HS-5 (cell line): ENCODE measurements around the gene CSGALNACT2.

Experiments used
- DNase-seq: peaks from one replicate; pipeline ENCODE4 v3.0.0-alpha.2; 2012; ENCODE audit warnings: low read depth

Gene CSGALNACT2

DNA sequence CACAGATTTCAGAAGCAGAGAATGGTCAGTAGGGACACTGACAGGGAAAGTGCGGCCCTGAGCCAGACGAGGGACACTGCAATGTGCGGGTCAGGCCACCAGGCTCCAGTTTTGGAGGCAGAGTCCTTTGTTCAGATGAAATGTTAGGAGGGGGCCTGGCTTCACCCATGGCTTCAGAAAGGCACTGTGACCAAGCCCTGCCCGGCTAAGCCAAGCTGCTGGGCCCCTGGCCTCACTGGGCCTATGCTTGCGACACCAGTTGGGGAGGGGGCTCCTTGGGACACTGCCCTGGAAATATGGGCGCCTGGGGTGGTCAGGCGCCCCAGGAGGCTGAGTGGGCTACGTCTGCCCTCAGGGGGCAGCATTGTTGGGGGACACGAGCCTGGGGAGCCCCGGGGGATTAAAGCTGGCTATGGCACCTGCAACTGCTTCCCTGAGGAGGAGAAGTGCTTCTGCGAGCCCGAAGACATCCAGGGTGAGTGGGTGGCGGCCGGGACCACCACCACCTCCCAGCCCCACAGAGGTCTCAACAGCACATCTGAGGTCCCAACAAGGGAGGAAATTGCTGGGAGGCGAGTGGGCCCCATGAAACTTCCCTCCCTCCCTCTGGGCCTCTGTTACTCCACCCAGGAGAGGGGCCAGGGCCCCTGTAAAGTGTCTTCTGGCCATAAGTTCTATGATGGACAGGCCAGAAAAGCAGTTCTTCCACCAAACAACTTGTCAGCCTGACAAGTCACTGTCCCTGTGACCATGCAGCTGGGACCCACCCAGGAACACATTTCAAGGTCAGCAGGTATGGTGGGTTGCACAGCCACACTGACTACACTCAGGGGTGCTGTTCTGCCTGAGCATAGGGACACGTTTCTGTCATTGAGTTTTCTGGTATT lies 24.8 kb upstream of the CSGALNACT2 start:
- no peak for DNase-seq

DNA sequence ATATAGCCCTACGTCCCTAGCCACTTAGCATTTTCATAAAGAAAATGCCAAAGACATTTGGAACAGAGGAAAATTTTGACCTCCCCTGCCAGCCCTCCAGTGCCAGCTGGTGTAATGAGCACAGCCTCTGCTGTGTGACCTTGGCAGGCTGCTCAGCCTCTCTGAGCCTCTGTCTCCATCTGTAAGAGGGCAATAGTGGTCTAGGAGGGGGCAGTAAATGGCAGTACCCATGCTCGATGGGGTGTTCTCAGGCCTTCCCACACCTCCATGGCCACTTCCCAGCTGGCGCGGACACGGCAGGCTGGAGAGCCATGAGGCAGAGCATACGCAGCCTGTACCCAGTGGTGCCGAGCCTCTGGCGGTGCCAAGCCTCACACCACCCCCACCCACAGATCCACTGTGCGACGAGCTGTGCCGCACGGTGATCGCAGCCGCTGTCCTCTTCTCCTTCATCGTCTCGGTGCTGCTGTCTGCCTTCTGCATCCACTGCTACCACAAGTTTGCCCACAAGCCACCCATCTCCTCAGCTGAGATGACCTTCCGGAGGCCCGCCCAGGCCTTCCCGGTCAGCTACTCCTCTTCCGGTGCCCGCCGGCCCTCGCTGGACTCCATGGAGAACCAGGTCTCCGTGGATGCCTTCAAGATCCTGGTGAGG lies 24.0 kb upstream of the CSGALNACT2 start:
- no peak for DNase-seq

DNA sequence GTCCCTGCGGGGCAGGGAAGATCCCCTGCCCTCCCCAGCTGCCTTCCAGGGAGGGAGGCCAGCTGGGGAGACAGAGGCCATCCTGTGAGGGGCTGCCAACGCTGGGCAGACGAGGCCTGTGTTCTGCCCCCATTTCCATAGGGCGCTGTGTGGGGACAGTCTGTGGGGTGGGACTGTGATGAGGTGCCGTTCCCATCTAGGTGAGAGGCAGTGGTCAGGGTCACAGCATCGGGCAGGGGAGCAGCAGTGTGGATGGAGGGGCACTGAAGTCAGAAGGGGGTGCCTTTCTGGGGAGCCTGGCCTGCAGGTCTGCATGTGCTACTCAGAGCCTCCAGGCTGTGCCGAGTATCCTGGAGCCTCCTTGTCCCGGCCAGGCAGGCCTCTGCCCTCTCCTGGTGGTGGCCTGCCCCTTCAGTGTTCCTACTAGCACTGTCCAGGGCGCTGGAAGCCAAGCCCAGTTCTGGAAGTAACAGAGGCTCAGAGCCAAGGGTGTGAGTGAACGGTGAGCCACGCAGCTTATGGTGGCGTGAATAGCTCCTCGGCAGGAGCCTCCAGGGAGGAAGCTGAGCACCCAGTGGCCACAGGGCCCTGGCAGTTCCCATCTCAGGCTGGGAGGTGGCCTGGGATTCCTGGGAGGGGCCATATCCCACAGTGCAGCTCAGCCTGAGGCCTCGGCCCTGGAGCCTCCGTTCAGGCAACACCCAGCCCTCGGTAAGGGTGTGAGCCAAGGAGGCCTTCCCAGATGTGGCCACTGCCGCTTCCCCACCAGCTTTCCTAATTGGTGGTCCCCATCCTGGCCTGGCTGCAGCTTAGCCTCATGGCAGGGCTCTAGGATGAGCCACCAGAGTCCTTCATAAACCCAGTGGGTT lies 23.3 kb upstream of the CSGALNACT2 start:
- DNase-seq: no peak

DNA sequence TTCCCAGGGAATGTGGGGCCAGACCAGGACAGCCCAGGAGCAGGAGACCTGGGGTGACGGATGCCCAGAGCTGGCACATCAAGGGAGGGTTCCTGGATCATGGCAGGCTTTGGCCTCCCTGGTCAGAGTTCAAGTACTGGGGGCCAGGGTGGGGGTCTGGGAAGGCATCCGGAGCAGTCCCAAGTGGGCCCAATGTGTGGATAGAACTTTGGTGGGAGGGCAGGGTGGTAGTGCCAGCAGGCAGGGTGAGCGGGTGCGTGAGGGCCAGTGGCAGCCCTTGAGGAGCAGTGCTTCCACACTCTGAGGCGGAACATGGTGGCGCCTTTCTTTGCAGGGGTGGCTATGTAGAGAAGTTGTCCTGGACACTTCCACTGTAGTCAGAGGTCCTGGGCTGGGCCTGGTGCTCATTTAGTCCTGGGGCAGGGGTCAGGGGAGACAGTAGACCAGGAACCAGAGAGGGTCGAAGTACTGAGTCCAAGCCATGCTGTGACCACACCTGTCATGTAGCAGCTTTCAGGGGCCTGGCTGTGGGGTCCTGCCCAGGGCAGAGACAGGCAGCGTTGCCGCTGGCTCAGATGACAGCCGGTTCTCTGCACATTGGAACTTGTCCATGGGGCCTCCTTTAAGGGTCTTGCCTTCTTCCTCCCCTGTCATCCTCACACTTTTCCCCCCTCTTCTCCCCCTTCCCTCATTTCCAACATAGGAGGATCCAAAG lies 22.2 kb upstream of the CSGALNACT2 start:
- no peak for DNase-seq

DNA sequence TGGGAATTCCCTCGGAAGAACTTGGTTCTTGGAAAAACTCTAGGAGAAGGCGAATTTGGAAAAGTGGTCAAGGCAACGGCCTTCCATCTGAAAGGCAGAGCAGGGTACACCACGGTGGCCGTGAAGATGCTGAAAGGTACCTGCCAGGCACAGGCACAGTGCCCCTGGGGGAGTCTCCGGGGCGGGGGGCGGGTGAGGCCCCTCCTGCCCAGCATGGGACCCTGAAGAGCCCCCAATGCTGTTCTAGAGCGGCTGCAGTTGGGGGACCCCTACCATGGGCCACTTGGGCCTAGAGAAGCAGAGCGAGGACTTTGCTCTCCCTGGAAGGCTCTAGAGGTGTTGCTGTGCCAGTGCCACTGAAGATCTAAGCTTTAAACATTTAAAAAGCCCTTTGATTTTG lies 21.6 kb upstream of the CSGALNACT2 start:
- DNase-seq: no peak

DNA sequence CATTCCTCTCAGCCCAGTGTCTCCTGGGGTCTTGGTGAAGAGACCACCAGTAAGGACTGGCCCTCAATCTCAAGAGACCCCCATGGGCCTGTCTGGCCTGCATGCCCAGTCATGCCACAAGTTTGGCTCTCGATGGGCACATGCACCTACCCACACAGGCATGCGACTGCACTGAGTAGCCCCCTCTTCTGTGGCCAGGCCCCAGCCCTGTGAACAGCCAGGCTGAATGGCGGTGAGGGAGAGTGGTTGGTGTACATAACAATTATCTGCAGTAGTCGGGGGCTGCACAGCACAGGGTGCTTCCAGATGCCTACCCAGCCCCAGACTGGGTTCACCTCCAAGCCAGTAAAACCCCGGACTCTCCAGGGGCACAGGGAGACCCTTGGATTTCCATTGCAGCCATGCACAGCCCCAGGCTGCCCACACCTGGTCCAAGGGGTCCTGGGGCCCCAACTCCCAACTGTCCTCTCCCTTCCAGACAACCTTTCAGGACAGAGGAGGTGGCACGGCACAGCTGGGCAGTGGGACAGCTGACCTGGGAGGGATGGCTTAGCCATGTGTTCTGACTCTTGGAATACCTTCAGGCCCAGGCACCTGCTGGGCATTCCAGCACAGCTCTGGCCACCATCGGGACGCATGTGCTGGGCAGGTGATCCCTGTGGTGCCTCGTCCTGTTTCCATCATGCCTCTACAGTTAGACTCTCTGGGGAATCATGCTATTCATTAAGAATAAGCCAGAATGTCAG lies 21.0 kb upstream of the CSGALNACT2 start:
- DNase-seq: no peak

DNA sequence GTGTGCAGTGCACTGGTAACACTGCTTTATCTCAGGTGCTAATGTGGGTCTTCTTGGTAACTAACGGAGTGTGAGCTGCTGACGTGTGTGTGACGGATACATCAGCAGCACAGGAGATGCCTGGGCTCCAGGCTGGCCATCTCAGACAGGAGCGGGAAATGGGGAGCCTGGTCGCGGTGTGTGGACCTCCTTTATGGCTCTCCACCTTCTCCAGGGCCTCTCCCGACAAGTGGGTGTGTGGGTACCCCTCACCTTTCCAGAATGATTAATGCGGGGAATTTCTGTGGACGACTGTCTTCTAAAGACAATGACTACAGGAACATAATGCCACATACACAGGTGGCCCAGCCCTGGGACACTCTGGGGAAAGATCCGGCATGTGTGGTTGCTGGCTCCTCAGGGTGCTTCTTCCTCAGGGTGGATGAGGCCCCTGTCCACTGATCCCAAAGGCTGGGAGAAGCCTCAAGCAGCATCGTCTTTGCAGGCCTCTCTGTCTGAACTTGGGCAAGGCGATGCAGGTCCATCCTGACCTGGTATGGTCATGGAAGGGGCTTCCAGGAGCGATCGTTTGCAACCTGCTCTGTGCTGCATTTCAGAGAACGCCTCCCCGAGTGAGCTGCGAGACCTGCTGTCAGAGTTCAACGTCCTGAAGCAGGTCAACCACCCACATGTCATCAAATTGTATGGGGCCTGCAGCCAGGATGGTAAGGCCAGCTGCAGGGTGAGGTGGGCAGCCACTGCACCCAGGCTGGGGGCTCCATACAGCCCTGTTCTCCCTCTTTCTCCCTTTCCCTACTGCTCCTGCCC lies 20.3 kb upstream of the CSGALNACT2 start:
- DNase-seq: no peak

DNA sequence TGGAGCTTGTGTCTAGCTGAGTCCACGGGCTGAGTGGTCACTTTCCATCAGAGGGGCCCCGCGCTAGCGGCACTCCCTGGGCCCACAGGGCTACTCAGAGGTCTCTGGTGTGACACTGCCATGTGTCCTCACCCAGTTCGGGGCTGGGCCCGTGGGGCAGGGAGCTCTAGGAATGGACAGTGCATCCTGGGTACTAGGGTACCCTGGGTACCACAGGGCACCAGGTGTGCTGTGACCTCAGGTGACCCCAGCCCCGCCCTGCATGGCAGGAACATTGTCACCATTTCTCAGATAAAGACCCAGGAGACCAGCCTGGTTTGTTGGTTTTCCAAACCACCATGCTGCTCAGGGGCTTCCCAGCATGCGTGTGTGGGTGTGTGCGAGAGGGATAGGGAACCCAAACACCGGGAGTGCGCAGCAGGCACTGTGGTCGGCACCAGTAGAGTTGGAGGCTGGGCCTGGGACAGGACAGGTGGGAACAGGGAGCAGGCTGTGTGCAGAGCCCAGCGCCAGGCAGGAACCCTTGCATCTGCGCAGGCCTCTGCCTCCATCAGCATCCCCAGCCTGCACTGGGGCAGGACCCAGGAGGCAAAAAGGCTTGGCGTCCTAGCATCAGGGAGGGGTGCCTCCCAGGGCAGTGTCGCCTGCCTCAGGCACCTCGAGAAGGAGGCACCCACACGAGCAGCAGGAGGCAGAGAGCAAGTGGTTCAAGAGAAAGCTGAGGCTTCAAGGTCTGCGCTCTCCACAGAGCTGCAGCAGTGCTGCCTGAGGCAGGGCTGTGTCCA lies 19.4 kb upstream of the CSGALNACT2 start:
- no peak for DNase-seq

DNA sequence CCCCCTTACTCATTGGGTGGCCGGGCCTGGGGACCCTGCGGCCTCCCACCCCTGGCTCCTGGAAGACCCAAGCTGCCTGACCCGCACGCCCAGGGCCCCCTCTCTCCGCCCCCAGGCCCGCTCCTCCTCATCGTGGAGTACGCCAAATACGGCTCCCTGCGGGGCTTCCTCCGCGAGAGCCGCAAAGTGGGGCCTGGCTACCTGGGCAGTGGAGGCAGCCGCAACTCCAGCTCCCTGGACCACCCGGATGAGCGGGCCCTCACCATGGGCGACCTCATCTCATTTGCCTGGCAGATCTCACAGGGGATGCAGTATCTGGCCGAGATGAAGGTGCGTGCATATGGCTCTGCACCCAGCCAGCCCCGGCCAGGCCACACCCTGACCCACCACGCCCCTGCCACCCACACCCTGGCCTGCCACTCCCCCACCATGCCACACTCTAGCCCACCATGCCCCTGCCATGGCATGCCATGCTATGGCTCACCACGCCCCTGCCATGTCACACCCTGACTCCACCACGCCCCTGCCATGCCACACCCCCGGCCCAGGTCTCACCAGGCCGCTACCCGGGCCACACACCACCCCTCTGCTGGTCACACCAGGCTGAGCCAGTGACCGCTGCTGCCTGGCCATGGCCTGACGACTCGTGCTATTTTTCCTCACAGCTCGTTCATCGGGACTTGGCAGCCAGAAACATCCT lies 18.7 kb upstream of the CSGALNACT2 start:
- no peak for DNase-seq

DNA sequence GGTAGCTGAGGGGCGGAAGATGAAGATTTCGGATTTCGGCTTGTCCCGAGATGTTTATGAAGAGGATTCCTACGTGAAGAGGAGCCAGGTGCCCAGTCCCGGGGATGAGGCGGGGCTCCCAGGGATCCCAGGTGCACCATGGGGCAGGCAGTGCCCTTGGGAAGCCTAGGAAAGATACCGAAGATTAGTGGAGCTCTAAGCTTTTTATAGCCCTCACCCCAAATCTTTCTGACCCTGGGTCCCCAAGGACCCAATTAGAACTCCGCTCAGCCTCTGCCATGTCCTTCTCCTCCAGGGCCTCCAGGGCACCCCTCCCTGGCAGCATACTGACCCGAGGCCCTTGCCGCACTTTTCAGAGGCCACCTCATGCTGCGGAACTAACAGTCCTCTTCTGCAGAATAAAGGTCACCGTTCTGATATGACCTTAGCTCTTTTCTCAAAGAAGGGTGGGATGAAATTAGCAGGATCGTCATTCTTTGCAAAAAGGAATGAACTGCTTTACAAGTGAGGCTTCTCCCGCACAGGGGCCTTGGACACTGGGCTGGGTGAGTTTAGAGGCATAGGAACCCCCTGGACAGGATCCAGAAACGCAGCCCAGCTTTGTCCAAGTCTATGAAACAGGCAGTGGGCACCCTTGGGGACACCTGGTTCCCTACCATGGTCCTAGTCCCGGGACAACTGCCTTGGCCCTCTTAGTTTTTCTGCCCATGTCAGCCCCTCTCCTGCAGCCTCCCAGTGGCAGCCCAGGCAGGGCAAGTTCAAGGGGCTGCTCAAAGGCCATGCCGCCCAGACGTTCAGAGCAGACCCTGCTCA lies 17.9 kb upstream of the CSGALNACT2 start:
- DNase-seq: no peak

DNA sequence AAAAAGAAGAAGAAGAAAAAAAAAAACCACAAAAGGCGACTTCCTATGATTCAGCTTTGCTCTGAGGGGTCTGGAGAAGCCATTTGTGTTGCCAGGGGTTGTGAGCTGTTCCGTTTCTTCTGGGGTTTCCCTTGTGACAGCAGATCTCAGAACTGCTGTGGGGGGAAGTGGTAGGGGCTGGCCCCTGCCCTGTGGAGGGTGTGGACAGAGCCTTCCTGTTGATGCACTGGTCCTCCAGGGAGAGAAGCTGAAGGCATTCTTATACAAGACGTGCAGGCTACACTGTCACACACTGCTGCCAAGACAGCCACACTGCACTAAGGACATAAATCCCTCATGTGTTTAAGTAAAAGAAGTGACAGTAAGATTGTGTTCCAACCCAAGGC lies 17.3 kb upstream of the CSGALNACT2 start:
- no peak for DNase-seq

DNA sequence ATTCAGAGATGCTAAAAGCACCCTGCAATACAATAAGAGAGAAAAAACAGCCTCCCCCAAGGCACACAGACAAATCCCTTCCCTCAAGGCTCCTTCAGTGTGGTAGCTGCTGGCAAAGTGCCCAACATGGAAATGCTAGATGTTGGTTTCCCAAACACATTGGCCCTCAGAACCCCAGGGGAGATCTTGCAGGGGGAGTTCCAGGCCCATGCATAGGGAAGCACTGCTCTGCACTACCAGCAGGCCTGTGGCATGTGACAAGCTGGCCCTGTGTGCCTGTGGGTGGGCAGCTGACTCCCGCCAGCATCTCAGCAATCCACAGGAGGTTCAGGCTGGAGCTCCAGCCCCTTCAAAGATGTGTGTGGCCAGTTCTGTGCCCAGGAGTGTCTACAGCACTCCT lies 16.8 kb upstream of the CSGALNACT2 start:
- no peak for DNase-seq

DNA sequence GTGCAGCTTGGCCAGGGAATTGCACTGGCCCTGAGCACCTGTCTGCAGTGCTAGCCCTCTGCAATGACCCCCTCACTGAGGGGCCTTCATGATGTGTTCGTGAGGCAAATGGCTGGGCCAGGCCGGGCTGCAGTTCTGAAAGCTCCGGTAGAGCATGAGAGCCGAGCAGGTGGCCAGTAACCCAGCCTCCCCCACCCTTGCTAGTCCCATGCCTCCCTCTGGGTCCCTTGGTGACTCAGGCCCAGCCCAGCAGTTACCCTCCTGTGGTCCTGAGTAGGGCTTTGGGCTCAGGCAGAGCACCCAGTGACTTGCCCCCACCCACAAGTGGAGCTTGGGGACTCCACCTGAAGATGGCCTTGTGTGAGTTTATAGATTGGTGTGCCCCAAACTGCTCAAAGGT lies 16.1 kb upstream of the CSGALNACT2 start:
- no peak for DNase-seq

DNA sequence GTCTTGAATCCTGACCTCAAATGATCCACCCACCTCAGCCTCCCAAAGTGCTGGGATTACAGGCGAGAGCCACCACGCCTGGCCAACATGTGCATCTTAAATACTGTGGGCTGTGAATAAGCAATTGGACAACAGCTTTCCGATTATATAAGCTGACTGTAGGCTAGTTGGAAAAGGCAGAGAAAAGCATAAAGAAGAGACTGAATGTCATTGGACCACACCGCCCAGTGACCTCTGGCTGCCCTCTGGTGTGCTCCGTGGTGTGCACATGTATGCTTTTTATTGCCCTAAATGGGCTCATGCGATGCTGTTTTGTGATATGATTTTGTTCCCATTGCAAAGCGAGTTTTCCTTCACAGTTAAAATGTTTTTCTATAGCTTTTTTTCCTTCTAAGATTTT lies 15.4 kb upstream of the CSGALNACT2 start:
- no peak for DNase-seq

DNA sequence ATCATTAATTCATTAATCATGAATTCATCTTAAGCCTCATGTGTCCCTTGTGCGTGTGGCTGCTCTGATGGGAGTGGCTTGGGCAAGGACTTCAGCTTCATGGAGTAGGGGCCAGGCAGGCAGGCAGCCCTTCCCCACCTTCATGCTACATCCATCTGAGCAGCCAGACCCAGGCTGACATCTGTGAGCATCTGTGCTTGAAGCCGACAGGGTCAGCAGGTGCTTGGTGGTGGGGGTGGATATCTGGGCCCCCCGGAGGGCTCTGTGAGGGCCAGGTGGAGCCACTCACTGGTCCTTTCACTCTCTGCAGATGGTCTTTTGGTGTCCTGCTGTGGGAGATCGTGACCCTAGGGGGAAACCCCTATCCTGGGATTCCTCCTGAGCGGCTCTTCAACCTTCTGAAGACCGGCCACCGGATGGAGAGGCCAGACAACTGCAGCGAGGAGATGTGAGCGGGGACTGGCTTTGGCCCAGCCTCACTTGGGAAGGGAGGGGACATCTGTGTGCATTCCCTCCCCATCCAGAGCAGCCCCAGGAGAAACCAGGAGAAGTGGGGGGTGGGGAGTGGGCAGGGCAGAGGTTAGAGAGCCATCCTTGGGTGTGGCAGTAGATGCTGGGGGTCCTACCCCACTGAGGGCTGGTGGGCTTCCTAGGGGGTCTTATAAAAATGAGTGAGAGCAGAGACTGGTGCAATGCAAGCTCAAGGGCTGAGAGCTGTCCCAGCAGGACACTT lies 14.7 kb upstream of the CSGALNACT2 start:
- no peak for DNase-seq

DNA sequence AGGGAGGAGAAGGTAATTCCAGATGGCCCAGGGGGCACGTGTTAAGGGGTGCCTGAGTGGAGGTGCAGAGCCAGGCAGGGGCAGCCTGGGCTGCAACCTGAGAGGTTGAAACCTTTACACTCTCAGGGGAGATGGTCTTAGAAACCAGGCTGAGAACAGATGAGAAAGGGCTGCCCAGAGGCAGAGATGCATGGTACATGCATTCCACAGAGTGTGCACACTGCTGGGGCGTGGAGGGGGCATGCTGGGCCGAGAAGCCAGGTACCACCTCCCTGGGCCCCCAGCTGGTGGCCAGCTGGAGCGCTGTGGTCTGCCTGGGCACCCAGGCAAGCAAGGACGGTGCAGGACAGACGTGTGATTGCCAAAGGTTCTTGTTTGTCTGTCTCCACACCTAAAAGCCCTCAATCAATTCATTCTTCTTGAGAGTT lies 14.1 kb upstream of the CSGALNACT2 start:
- DNase-seq: no peak

DNA sequence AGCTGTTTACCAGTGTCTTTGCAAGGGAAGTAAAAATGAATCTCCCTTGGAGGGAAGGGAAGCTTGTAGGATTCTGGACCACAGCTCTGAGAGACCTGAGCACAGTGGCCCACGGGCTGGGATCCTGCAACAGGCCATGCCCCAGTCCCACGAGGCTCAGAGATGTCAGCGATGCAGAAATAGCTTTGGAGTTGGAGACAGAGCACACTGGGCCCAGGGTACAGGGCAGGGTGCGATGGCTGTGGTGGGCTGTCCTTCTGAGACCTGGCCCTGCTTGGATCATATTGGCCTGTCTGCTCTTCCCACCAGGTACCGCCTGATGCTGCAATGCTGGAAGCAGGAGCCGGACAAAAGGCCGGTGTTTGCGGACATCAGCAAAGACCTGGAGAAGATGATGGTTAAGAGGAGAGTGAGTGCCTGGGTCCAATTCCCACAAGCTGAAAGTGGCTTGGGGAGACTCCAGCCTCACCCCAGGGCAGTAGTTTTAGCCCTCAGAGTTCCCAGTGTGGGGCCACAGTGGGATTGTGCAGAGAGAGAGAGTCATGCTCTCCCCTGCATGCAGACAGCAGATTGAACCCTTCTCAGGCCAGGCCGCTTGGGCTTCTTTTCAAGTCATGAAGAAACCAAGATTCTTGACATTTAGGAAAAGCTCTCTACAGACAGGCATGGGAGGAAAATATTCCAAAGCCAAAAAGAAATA lies 13.5 kb upstream of the CSGALNACT2 start:
- DNase-seq: no peak
